GM19023 (cell line): ENCODE results near the gene SELENOO.
A peak's percentile ranks its signal among the peaks of the same experiment; 100 is the strongest.

Experiments used
- ATAC-seq: cut with Tn5 transposase; IDR thresholded peaks from one replicate; pipeline ENCODE4 v1.9.1; 2021; ENCODE audit warnings: mild to moderate bottlenecking, moderate library complexity; ENCODE audit not compliant: unreplicated experiment

SELENOO gene

DNA sequence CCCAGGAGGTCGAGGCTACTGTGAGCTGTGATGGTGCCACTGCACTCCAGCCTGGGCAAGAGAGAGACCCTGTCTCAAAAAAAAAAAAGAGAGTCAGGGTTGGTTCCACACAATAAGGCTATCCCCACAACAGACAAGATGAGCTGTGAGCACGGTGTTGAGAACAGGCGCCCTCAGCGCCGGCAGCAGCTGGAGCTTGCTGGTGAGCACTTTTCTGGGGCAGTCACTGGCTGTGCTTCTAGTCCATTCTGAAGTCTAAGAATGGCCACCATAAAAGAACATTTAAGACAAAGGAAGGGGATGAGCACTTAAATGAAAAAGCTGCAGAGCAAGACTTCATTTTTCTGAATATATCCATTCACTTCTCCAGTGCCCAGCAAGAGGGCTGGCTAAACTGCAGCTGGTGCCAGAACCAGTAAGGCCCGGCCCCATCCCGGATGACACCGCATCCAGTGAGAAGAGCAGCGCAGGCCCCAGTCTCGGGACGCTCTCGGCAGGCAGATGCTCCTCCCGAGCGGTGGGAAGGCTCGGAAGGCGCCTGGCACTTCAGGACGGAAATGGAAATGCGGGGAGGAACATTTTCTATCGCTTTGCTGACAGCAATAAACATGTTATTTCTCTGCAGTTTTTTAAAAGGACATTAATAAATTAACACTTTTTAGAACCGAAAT is 31.8 kb downstream of the SELENOO start:
- ATAC-seq: no peak

- no peak for ATAC-seq
Observed at GRCh38 chr22:50233223-50233622, 32.4 kb downstream of the SELENOO start.

DNA sequence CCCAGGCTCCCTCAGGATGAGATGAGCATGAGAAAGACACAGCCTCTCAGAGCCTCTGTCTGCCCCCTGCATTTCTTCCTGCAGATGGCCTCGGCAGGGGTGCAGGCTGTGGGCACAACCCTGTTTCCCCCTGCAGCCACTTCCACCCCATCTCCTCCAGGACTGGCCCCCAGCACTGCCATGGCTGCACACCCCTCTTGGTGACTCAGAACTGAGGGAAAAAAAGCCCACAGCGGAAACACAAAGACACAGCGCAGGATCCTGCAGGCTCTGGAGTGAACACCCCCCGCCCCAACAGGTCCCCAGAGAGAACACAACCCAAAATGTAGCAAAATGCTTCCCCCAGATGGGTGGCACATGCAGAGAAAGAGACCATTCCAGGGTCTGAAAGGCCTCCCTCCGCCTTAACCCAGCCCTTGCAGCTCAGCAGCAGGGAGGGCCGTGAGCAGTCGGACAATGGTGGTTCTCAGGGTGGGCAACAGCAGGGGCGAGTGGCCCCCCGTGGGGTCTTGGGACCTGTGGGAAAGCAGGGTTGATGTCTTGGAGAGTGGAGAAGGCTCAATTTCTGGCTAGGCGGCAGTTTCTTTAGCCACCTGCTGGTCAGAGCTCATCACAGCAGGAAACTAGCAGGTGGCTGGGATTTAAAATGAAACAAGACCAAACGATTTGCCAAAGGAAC is 36.1 kb downstream of the SELENOO start:
- no peak for ATAC-seq

- ATAC-seq: no peak
Observed at GRCh38 chr22:50238755-50239154, 37.9 kb downstream of the SELENOO start.

DNA sequence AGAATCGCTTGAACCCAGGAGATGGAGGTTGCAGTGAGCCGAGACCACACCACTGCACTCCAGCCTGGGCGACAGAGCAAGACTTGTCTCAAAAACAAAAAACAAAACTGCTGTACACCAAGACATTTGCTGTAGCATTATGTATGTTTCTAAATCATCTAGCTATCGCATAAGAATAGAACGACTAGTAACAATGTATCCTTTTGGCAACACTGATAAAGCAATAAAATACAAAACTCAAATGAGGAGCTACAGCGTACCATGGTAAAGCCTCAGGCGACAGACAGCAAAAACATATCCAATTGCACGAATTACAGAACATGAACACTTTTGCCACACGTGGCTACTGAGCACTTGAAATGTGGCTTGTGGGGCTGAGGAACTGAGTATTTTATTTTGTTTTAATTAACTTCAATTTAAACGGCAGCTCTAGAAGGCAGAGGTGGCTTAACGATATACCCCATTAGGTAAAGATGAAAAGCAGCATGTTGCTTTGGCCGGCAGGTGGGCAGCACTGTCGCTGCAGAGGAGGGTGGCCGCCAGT is 41.7 kb downstream of the SELENOO start:
- ATAC-seq: no peak

GRCh38 chr22:50243685-50244419 is 43.0 kb downstream of the SELENOO start:
- ATAC-seq: no peak

DNA sequence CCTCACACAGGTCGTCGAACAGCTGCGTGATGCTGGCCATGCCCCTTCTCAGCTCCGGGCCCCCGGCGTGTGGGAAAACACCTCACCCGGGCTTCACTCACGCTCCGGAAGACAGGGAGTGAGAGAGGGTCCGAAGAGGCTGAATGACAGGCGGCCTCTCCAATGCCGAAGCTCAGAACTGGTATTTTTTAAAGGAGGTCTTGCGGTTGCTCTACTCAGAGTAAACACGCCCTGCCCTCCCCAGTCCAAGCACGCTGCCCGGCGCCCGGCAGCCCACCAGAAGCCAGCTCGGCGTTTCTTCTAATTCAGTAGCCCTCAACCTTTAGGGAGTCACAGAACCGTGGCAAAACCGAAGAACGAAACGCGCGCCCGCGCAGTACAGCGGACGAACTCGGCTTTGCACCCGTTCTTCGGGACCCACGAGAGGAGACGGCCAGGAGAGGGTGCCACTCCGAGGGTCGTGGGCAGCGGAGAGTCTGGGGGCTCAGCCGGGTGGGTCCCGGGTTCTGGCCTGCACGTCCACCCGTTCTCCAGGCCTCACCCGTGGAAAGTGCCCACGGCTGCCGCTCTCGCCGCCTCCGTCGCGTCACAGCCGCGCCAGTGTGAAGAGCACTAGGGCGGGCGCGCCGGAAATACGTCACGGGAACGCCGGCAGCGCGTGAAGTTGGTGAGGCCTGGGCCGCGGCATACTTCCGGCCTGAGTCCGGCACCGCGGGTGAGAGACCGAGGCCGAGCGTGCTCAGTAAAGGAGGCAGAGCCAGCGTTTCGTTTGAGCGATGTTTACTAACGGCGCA is 43.8 kb downstream of the SELENOO start, which contains the start of gene TUBGCP6:
Gene TUBGCP6, minus strand, starts transcription at position 604 of the 794 bp plus-strand sequence. Its CDS starts 564 bp downstream, at position 40.
- peak; percentile 67 for ATAC-seq

DNA sequence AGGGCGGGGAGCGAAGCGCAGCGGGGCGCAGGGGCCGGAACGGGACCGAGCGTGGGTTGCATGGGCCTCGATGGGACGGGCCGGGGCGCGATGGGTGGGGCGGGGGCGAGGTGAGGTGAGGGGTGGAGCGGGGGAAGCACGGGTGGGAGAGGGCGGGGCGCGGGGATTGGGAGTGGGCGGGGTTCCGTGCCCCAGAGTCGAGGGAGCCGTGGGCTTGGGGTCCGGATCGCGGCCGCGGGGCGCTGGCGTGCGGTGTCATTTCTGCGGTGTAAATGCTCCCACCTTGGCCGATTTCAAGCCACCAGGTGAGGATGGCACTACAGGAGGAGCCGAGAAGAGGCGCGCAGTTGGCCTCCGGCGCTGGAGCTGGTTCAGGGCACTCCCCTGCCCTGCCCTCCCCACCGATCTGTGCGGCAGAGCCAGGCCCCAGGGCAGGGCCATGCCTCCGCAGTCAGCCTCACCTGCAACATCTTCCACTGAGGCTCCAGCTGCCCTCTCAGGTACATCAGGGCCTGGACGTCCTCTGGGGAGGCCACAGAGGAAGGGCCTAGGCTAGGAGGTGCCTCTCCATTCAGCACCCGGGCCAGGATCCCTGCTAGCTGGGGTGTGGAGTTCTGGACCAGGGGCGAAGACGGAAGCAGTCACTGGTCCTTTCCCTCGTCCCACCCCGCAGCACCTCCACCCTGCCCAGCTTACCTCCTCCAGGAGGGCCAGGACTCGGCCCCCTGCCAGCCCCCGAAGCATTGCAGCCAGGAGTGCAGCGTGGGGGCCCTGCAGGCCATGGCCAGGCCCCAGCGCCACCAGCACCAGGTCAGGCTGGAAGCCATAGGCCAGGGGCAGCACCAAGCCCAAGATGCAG is 44.6 kb downstream of the SELENOO start:
- peak; percentile 8 for ATAC-seq

DNA sequence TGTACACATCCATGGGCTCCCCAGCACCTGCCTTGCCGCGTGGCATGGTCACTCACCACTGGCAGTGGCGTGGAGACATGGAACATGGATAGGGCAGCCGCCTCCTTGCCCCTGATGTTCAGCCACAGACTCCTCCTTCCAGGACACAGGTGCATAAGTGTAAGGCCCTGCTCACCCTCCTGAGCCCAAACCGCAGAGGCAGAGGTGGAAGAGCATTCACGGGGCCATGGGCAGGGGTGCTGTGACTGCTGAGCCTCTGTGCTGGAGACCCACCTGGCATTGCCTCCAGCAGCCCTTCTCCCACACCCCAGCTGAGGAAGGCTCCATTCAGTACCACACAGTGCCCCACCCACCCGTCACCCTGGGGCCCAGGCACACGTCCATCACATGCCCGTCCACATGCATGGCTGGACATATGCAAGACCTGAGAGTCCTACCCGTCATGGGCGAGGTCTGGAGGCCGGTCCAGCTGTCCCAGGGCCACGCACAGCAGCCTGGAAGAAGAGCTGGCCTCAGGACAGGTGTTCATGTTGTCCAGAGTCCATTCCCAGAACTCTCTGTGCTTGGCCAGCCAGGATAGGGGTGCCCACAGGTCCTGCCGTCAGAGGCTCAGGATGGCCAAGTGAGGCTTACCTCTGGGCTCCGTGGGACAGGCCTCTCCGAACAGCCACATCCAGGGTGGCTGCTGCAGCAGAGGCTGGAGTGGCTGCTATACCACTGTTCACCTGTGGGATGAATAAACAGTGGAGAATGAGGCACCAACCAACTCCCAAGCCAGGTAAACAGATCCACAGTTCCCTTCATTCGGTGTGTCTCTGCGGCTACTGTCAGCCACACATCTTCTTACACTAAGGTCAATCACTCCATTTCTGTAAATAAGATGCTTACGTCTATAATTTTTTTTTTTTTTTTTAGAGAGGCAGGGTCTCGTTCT is 45.7 kb downstream of the SELENOO start:
- no peak for ATAC-seq

DNA sequence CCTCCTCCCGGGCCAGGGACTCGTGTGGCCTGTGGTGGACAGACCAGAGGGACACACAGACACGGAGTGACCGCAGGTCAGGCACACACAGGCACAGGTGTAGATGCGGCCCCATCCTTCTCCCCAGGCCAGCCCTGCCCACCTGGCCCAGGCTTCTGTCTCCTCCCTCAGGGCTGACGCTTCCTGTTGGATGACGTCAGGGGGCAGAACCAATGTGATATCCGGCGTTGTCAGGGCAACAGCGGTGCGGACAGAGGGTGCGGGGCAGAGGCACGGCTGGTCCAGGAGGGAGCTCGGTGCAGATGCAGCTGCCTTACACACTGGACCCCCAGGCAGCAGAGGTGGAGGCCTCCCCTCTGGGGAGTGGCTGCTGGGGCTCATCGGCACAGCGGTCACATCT is 46.9 kb downstream of the SELENOO start:
- no peak for ATAC-seq

- ATAC-seq: no peak
Observed at GRCh38 chr22:50248196-50249081, 47.6 kb downstream of the SELENOO start.

- ATAC-seq: no peak
Observed at GRCh38 chr22:50249341-50250248, 48.8 kb downstream of the SELENOO start.

GRCh38 chr22:50250249-50250554 is 49.4 kb downstream of the SELENOO start:
- ATAC-seq: no peak

DNA sequence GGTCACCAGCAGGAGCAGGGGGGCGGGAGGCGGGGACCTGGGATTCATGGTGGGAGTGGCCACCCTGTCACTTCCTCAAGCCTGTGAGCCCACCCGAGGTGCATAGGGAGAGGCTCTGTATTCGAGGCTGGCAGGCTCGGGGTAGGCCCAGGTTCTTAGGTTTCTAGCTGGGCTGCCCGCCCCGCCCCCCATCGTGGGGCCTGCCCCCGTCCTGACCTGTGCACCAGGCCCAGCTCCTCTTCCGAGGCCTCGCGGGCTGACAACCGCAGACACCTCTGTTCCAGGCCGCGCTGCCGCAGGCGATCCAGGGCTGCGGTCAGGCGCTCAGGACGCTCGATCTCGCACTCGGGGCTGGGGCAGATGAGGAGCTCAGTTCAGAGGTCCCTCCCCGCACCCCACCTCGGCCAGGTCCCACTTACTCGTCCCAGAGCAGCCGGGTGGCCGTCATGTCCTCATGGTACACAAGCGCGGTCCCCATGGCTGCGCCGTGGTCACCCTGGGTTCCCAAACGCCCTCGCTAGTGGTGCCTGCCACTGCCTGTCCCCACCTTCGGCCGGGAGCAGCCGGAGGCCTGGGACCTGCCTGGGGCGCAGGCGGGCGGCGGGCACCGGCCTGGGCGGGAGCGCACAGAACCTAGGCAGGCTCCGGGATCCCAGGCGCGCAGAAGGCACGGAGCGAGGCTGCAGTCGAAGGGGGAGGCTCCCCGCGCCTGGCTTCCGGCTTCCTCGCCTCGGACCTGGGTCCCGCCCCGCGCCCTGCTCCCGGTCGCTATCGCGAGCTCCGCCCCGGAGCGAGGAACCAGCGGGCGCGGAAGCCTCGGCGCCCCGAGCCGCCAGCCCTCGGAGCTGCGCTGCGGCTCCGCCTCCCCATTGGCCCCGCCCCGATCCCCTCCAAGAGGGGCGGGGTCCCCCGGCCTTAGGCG is 50.0 kb downstream of the SELENOO start, which contains the start of gene HDAC10:
Gene HDAC10, minus strand, starts transcription at position 711 of the 922 bp plus-strand sequence. Its CDS starts 233 bp downstream, at position 478.
- peak; percentile 59 for ATAC-seq

DNA sequence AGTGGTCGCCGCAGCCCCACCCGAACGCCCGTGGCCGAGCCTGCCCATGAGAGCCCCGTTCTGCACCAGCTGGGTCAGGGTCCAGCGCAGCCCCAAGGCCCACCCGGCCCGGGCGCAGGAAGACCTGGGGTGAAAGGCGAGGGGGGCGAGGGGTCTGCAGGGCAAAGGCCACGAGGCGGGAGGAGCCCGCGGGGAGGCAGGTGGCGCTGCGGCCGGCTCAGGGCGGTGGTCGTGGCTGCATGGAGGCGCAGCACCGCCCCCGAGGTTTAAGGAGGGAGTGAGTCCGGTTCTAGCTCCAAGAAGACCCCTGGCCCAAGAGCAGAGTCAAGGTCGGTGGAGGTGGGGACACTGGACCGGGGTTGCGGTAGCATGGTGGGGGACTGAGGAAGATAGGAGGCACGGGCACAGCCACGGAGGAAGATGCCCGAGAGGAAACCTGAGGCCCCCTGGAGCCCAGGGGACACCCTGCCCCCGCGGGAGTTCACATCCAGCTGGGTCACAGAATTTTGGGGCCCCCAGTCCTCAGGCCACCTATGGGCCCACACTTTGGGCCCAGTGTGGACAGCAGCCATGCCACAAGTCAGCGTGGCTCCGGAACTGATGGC is 50.8 kb downstream of the SELENOO start:
- ATAC-seq: no peak
